HG02852 (cell line): Measurements from ENCODE around the gene BAIAP2.

ENCODE experiments used
- ATAC-seq: cut with Tn5 transposase; IDR thresholded peaks from one replicate; pipeline ENCODE4 v1.9.1; 2021; ENCODE audit warnings: mild to moderate bottlenecking, moderate library complexity; ENCODE audit not compliant: unreplicated experiment

Gene BAIAP2

GRCh38 chr17:81121841-81122733 lies 87.1 kb downstream of the BAIAP2 start:
- no peak for ATAC-seq

GRCh38 chr17:81123052-81124048 lies 88.4 kb downstream of the BAIAP2 start:
- no peak for ATAC-seq

GRCh38 chr17:81124377-81124776 lies 89.4 kb downstream of the BAIAP2 start:
- ATAC-seq = no peak

DNA sequence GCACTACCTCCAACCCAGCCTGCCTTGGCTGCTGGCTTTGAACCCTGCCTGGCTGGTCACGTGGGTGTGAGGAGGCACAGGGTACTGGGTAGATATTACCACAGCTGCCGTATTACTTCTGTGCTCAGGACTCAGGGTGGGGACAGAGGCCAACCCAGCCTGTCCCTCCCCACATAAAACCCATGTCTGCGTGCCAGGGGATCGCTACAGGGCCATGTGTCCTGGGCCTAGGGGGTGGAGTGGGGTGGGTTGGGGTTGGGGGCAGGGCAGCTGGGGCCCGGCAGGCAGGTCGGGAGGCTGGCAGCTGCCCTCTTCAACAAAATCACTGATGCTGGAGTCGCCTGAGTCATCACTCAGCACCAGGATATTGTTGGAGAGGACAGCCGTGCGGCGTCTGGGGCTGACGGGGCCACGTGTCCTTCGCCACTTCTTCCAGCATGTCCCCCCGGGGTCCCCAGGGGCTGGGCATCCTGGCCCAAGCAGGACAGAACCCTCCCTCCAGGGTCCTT lies 90.7 kb downstream of the BAIAP2 start:
- ATAC-seq = no peak

DNA sequence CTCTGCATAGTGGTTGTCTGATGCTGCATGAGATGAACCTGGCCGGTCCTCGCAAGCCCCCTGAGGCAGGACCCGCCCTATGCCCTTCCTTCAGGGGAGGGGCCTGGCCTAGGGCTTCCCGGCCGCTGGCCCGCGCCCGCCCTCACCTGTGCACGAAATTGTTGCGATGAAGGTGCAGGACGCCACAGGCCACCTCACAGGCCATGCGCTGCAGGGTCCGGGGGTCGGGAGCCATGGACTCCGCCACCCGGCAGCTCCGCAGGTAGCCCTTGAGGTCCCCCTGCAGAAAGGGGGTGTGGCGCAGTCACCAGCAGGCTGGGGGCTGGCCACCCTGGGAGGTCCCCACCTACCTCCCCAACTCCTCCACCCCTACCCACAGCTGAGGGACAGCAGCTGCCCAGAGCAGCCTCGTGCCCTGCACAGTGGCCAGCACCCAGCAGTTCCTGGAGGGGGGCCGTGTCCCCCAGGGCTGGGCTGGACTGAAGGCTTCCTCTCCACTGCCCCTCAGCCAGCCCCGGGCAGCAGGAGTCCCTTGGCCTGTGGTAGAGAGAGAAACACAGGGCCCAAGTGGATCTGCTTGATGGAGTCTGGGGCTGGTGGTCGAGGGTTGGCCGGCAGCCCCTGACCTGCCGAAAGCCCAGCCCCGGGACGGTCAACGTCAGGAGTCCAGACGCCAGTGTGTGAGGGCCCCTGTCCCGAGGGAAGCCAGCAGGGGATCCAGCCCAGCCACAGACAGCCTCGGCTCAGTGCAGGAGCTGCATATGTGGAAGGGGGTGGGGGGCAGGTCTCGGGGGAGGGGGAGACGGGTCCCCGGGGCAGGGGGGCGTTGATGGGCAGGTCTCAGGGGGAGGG lies 91.6 kb downstream of the BAIAP2 start:
- no peak for ATAC-seq

DNA sequence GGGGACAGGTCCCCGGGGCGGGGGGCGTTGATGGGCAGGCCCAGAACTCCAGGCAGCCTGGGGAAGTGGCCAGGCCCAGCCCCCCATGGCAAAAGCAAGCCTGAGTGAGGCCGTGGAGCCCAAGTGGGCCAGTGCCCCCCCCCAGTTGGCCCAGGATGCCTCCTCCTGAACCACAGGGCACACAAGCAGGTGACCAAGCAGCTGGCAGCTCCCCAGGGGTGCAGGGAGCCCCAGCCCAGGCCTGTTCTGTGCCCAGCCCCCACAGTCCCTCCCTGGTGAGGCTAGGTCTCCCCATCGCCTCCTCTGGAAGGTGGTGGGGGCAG lies 92.1 kb downstream of the BAIAP2 start:
- no peak for ATAC-seq

GRCh38 chr17:81127526-81128177 lies 92.7 kb downstream of the BAIAP2 start:
- ATAC-seq = no peak

GRCh38 chr17:81128338-81128737 lies 93.4 kb downstream of the BAIAP2 start:
- ATAC-seq = no peak

DNA sequence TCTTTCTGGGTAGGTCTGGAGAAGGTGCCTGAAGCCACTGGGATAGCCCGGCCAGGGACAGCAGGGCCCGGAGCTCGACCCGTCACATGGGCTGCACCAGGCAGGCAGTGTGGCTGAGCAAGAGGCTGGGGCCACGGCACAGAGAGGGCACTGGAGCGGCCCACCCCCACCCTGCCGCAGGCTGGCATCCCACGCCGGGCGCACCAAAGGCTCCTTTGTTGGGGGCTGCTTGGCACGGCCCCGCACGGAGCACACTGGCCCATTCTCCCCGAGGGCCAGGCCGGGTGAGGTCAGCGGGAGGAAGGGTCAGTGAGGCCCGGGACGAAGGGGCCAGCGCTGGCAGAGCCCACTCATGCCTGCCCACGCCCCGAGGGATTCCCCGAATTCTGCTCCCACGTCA lies 93.8 kb downstream of the BAIAP2 start:
- no peak for ATAC-seq

DNA sequence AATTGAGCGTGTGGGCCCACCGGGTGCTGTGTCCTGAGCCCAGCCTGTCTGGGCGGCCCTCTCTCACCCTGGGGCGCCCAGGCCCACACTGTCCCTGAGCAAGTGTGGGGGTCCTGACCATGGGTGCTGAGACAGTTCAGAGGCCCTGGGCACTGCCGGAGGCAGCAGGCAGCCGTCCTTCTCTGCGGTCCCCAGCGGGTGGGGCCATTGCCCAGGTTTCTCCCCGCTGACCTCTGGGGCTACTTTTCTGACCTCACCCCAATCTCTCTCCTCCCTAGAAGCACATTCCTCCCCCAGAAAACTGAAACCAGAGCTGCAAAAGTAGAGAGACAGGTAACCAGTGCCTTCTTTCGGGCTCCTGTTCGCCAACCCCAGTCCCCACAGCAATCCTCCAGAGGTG lies 94.3 kb downstream of the BAIAP2 start:
- no peak for ATAC-seq

DNA sequence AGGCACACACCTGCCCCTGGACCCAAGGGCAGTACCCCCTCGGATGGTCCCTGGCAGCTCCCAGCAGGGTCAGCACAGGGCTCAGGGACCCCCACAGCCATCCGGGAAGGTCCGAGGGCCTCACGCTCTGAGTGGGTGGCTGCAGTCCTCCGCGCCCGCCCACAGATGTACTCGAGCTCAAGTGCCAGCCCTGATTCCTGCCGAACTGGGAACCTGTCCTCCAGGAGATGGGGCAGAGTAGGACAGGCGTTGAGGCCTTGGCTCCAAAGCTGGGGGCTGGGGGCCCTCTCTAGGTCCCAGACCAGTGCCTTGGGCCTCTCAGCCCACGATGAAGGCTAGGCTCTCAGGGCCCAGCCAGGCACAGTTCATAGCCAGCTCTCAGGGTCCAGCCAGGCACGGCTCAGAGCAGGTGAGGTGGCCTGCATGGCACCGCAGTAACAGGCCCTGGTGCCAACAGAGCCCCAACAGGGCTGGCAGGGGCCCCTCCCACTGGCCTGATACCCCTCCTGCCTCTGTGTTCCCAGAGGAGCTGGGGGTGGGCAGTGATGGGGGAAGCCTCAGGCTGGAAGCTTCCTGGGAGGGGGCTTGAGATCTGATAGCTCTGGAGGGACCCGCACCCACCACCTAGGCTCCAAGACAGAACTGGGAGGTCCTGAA lies 94.9 kb downstream of the BAIAP2 start:
- ATAC-seq = no peak

- no peak for ATAC-seq
These were observed 95.7 kb downstream of the BAIAP2 start for GRCh38 chr17:81130385-81131361.

DNA sequence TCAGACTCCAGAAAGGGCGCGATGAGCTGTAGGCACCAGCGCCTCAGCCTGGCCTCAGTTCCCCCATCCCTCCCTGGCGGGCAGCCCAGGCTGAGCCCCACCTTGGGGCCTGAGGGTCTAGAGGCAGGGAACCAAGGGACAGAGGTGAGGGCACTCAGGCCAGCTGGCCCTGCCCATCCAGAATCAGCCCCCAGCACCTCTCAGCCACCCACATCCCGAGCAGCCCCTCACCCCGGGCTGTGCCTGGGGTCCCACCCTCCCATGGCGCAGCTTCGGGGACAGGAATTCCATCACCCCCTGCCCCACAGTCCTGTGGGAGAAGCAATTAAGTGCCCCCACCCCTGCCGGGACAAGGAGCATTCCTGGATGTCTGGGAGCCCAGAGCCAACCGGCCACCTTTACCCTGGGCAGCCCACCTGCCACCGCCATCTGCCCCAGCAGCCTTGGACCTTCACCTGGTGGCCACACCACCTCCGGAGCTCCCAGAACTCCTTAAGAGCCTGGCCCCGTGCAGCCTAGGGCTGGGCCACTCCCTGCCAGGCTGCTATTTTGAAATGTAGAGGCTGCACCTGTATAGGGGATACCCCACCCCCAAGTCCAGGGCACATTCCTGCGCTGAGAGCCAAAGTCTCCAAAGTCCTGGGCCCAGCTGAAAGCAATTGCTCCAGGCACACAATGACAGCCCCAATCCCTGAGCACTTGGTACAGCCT lies 96.7 kb downstream of the BAIAP2 start:
- ATAC-seq = no peak

DNA sequence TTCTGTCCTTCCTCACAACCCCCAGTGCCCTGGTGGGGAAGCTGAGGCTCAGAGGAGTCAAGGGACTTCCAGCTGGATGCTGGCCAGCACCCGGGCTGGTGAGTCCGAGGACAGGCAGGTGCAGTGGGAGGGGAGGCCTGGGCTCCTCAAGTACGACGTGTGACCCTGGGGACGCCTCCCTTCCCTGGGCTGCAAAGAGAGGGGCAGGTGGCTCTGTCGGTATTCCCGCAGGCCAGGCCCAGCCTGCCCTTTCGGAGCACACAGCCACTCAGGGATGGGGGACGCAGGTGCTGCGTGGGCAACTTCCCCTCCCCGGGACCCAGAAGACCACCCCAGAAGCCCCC lies 97.2 kb downstream of the BAIAP2 start:
- no peak for ATAC-seq

GRCh38 chr17:81132770-81133723 lies 98.1 kb downstream of the BAIAP2 start:
- no peak for ATAC-seq

- no peak for ATAC-seq
These were observed 99.3 kb downstream of the BAIAP2 start for GRCh38 chr17:81134064-81134781.
